ENCODE measurements around the gene AOC3. TPM values are rescaled to one million over a fixed set of nuclear protein-coding genes. Genes with fewer than 3 reads are reported as not detected.

AOC3 gene
- total and polyA plus RNA-seq, 2 of the 13 experiments (the other 11 are each of a cell fraction or from before 2014, with no cell fraction given) = 8.7 to 51.7 TPM

DNA sequence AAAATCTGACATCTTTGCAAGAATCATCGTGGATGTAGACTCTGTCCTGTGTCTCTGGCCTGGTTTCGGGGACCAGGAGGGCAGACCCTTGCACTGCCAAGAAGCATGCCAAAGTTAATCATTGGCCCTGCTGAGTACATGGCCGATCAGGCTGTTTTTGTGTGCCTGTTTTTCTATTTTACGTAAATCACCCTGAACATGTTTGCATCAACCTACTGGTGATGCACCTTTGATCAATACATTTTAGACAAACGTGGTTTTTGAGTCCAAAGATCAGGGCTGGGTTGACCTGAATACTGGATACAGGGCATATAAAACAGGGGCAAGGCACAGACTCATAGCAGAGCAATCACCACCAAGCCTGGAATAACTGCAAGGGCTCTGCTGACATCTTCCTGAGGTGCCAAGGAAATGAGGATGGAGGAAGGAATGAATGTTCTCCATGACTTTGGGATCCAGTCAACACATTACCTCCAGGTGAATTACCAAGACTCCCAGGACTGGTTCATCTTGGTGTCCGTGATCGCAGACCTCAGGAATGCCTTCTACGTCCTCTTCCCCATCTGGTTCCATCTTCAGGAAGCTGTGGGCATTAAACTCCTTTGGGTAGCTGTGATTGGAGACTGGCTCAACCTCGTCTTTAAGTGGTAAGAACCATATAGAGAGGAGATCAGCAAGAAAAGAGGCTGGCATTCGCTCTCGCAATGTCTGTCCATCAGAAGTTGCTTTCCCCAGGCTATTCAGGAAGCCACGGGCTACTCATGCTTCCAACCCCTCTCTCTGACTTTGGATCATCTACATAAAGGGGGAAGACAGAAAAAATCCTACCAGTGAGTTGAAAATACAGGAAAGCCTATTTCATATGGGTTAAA lies 49.7 kb downstream of the AOC3 start, which contains the start of gene G6PC1 (continued):
- TF ChIP-seq, protein P1, sequence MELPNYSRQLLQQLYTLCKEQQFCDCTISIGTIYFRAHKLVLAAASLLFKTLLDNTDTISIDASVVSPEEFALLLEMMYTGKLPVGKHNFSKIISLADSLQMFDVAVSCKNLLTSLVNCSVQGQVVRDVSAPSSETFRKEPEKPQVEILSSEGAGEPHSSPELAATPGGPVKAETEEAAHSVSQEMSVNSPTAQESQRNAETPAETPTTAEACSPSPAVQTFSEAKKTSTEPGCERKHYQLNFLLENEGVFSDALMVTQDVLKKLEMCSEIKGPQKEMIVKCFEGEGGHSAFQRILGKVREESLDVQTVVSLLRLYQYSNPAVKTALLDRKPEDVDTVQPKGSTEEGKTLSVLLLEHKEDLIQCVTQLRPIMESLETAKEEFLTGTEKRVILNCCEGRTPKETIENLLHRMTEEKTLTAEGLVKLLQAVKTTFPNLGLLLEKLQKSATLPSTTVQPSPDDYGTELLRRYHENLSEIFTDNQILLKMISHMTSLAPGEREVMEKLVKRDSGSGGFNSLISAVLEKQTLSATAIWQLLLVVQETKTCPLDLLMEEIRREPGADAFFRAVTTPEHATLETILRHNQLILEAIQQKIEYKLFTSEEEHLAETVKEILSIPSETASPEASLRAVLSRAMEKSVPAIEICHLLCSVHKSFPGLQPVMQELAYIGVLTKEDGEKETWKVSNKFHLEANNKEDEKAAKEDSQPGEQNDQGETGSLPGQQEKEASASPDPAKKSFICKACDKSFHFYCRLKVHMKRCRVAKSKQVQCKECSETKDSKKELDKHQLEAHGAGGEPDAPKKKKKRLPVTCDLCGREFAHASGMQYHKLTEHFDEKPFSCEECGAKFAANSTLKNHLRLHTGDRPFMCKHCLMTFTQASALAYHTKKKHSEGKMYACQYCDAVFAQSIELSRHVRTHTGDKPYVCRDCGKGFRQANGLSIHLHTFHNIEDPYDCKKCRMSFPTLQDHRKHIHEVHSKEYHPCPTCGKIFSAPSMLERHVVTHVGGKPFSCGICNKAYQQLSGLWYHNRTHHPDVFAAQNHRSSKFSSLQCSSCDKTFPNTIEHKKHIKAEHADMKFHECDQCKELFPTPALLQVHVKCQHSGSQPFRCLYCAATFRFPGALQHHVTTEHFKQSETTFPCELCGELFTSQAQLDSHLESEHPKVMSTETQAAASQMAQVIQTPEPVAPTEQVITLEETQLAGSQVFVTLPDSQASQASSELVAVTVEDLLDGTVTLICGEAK (IDR thresholded peaks at IDR 0.05) = no peak
- TF ChIP-seq, protein P1 (CRISPR knock-in tag; IDR thresholded peaks at IDR 0.05) = peak; percentile 58; the same call in 1 of the 2 replicates
- TF ChIP-seq NR2F6 (IDR thresholded peaks at IDR 0.05) (peak; percentile 79), NR2F6 (CRISPR knock-in tag; IDR thresholded peaks at IDR 0.05) (peak; percentile 80), PAF1 (CRISPR knock-in tag; IDR thresholded peaks at IDR 0.05) (peak; percentile 70; the same call in 1 of the 2 replicates), ETV5 (CRISPR knock-in tag; IDR thresholded peaks at IDR 0.05; ENCODE audit: borderline replicate concordance) (peak; percentile 27; the same call in 1 of the 2 replicates), ARID2 (CRISPR knock-in tag; IDR thresholded peaks at IDR 0.05; ENCODE audit: borderline replicate concordance) (no peak), PHF5A (CRISPR knock-in tag; IDR thresholded peaks at IDR 0.05; ENCODE audit: low read depth, unreplicated experiment) (peak; percentile 26), ZNF282 (IDR thresholded peaks at IDR 0.05; ENCODE audit: partially characterized antibody) (no peak), KDM4B (CRISPR knock-in tag; IDR thresholded peaks at IDR 0.05) (0 out of 2 replicates have a peak, but pooled peaks have one; percentile 19), MAFG (CRISPR knock-in tag; IDR thresholded peaks at IDR 0.05) (no peak), ZNF546 (CRISPR knock-in tag; conservative IDR thresholded peaks at IDR 0.05) (no peak), AGO2 (optimal IDR thresholded peaks at IDR 0.05; ENCODE audit: low read depth, low read length) (no peak), RFX1 (IDR thresholded peaks at IDR 0.05) (no peak), CREM (IDR thresholded peaks at IDR 0.05) (peak; percentile 80; the same call in 1 of the 2 replicates), CREM (CRISPR knock-in tag; IDR thresholded peaks at IDR 0.05) (no peak), ZNF572 (CRISPR knock-in tag; IDR thresholded peaks at IDR 0.05) (peak; percentile 63; the same call in 1 of the 2 replicates)
- TF ChIP-seq, protein P2, sequence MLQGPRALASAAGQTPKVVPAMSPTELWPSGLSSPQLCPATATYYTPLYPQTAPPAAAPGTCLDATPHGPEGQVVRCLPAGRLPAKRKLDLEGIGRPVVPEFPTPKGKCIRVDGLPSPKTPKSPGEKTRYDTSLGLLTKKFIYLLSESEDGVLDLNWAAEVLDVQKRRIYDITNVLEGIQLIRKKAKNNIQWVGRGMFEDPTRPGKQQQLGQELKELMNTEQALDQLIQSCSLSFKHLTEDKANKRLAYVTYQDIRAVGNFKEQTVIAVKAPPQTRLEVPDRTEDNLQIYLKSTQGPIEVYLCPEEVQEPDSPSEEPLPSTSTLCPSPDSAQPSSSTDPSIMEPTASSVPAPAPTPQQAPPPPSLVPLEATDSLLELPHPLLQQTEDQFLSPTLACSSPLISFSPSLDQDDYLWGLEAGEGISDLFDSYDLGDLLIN (CRISPR knock-in tag; IDR thresholded peaks at IDR 0.05; ENCODE audit: borderline replicate concordance) = no peak
- TF ChIP-seq, protein P3, sequence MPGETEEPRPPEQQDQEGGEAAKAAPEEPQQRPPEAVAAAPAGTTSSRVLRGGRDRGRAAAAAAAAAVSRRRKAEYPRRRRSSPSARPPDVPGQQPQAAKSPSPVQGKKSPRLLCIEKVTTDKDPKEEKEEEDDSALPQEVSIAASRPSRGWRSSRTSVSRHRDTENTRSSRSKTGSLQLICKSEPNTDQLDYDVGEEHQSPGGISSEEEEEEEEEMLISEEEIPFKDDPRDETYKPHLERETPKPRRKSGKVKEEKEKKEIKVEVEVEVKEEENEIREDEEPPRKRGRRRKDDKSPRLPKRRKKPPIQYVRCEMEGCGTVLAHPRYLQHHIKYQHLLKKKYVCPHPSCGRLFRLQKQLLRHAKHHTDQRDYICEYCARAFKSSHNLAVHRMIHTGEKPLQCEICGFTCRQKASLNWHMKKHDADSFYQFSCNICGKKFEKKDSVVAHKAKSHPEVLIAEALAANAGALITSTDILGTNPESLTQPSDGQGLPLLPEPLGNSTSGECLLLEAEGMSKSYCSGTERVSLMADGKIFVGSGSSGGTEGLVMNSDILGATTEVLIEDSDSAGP (CRISPR knock-in tag; IDR thresholded peaks at IDR 0.05; ENCODE audit: borderline replicate concordance) = peak; percentile 40

Data from HepG2 (cell line).